GM12878 (cell line): ENCODE results near the gene ORC4. TPM values are rescaled to one million over a fixed set of nuclear protein-coding genes. Genes with fewer than 3 reads are reported as not detected.

ENCODE experiments used
- ATAC-seq: fragments of 200-7000 bp; cut with Tn5 transposase; 3 replicates; pipeline ENCODE4 v1.9.1; 2020; ENCODE audit warnings: mild to moderate bottlenecking, moderate library complexity
- BruUV-seq: library from RNA; stranded (reverse); fragments of 400-500 nt; replicated peaks from 2 replicates; lab custom pipeline; 2021; lab: Mats Ljungman, UMichigan
- CTCF ChIA-PET: fragments of 300-600 bp; sonication (Branson Sonifier 250); formaldehyde crosslinking; extraction: SDS; loops from one replicate; lab custom pipeline; 2021; ENCODE audit warnings: inconsistent platforms; lab: Yijun Ruan, JAX
- POLR2A ChIA-PET: fragments of 350-600 bp; formaldehyde crosslinking; extraction: SDS; loops from one replicate; lab custom pipeline; 2021; ENCODE audit warnings: inconsistent platforms; lab: Charles Lee
- RAD21 ChIA-PET: fragments of 300-600 bp; sonication (Branson Sonifier 250); formaldehyde crosslinking; loops from one replicate; lab custom pipeline; 2023; ENCODE audit warnings: antibody characterized with exemption; ENCODE audit not compliant: unreplicated experiment; lab: Charles Lee
- SMC1A ChIA-PET: fragments of 300-600 bp; sonication (Branson Sonifier 250); formaldehyde crosslinking; loops from one replicate; lab custom pipeline; 2023; ENCODE audit not compliant: unreplicated experiment, uncharacterized antibody; lab: Charles Lee
- DNase-seq: peaks from one replicate; pipeline ENCODE4 v3.0.0-alpha.2; 2011; ENCODE audit warnings: low read depth, low spot score
- FAIRE-seq: peaks from 3 replicates; lab custom pipeline; 2011; peaks lifted over from hg19 to GRCh38; lab: Jason Lieb, UNC
- H2AFZ ChIP-seq: 2 replicates; pipeline ENCODE4 v1.6.0; 2011; ENCODE audit warnings: low read depth, low read length, control low read depth; ENCODE audit not compliant: control insufficient read depth
- H3K27ac ChIP-seq: 2 replicates; pipeline ENCODE4 v1.5.1; 2011; ENCODE audit warnings: control low read depth; ENCODE audit not compliant: control insufficient read depth, insufficient read depth
- H3K27me3 ChIP-seq, 2 experiments: replicated peaks in 1 of 2; 2 replicates each; pipeline versions ENCODE4 v1.6.0 to v1.6.1; 2011; ENCODE audit warnings: low read length in 1 of 2; ENCODE audit not compliant: control insufficient read depth in 2 of 2, insufficient read depth in 2 of 2
- H3K36me3 ChIP-seq, 2 experiments: 2 replicates each; pipeline ENCODE4 v1.5.1; 2011; ENCODE audit warnings: low read length in 1 of 2; ENCODE audit not compliant: control insufficient read depth in 2 of 2, insufficient read depth in 2 of 2
- H3K4me1 ChIP-seq: 2 replicates; pipeline ENCODE4 v1.6.1; 2011; ENCODE audit warnings: mild to moderate bottlenecking, low read length, moderate library complexity, mixed read lengths; ENCODE audit not compliant: control insufficient read depth, insufficient read depth
- H3K4me2 ChIP-seq: 2 replicates; pipeline ENCODE4 v1.6.0; 2011; ENCODE audit warnings: control low read depth; ENCODE audit not compliant: control insufficient read depth, insufficient read depth
- H3K4me3 ChIP-seq: fragments of 200-600 bp; sonication (generic); 2 replicates; pipeline ENCODE4 v1.5.1; 2016
- H3K79me2 ChIP-seq: 2 replicates; pipeline ENCODE4 v1.6.0; 2011; ENCODE audit warnings: low read length; ENCODE audit not compliant: control insufficient read depth, insufficient read depth
- H3K9ac ChIP-seq: 2 replicates; pipeline ENCODE4 v1.8.0; 2011; ENCODE audit warnings: low read length, control low read depth, mixed read lengths; ENCODE audit not compliant: control insufficient read depth, insufficient read depth
- H3K9me3 ChIP-seq: replicated peaks from 3 replicates; pipeline ENCODE4 v1.5.1; 2011; ENCODE audit warnings: mild to moderate bottlenecking, low read length; ENCODE audit not compliant: control insufficient read depth, insufficient read depth
- H4K20me1 ChIP-seq: 2 replicates; pipeline ENCODE4 v1.6.0; 2011; ENCODE audit not compliant: control insufficient read depth, insufficient read depth
- ATF3 ChIP-seq: IDR thresholded peaks from 2 replicates; pipeline ENCODE4 v1.6.1; 2011; ENCODE audit warnings: low read depth, mild to moderate bottlenecking, low read length, moderate library complexity, borderline replicate concordance; ENCODE audit errors: extremely low read depth
- CBFB ChIP-seq: IDR thresholded peaks from 2 replicates; pipeline ENCODE4 v1.6.1; 2016; ENCODE audit warnings: antibody characterized with exemption, low read depth
- HCFC1 ChIP-seq: fragments of 150-350 bp; IDR thresholded peaks from 2 replicates; pipeline ENCODE4 v1.6.1; 2014; ENCODE audit warnings: low read length
- HDAC2 ChIP-seq: fragments of 200-600 bp; sonication (generic); IDR thresholded peaks from 2 replicates; pipeline ENCODE4 v1.6.1; 2017
- KDM1A ChIP-seq: fragments of 200-600 bp; sonication (generic); IDR thresholded peaks from 2 replicates; pipeline ENCODE4 v1.6.1; 2016; ENCODE audit warnings: borderline replicate concordance
- NFYA ChIP-seq: IDR thresholded peaks from 2 replicates; pipeline ENCODE4 v1.6.1; 2011; ENCODE audit warnings: low read depth, mild to moderate bottlenecking, low read length, improper control_type of control experiment, borderline replicate concordance
- POU2F2 ChIP-seq: IDR thresholded peaks from 3 replicates; pipeline ENCODE4 v1.6.1; 2011; ENCODE audit warnings: low read depth, mild to moderate bottlenecking, low read length, borderline replicate concordance
- ZBTB40 ChIP-seq: fragments of 450-650 bp; IDR thresholded peaks from 2 replicates; pipeline ENCODE4 v1.6.1; 2016; ENCODE audit warnings: mild to moderate bottlenecking, moderate library complexity, borderline replicate concordance
- ZNF24 ChIP-seq: fragments of 450-650 bp; IDR thresholded peaks from 2 replicates; pipeline ENCODE4 v1.6.1; 2017; ENCODE audit warnings: antibody characterized with exemption, mild to moderate bottlenecking
- ZNF622 ChIP-seq: fragments of 450-650 bp; IDR thresholded peaks from 2 replicates; pipeline ENCODE4 v1.6.1; 2017; ENCODE audit warnings: mild to moderate bottlenecking, inconsistent platforms
- WGBS: methylation state at CpG from one replicate; pipeline ENCODE4 v1.1.6; 2016; ENCODE audit warnings: low lambda C conversion rate; ENCODE audit not compliant: insufficient replicate concordance, insufficient coverage; ENCODE audit errors: missing lambda C conversion rate; 5-methylcytosine and 5-hydroxymethylcytosine counted together
- in situ Hi-C: fragments of 300-500 bp; cut with MboI; formaldehyde crosslinking; loops from 9 replicates; pipeline ENCODE4 v1.14.3; 2018; ENCODE audit warnings: mixed read lengths
- intact Hi-C: fragments of 100-400 bp; cut with micrococcal nuclease; formaldehyde crosslinking; loops from one replicate; pipeline ENCODE4 v1.14.2; 2022; ENCODE audit not compliant: unreplicated experiment
- polyA plus RNA-seq, 11 experiments: library from polyadenylated mRNA; depleted of rRNA in 4 of 11; unstranded in 6 of 11; stranded (reverse) in 5 of 11; fragments of >200 nt; fragmentation: Nextera tagmentation in 4 of 11; fragmentation: Illumina TruSeq in 1 of 11; extraction: Ambion mirVana in 4 of 11; extraction: Trizol in 1 of 11; gene quantifications; 1 replicate in 1 of 11; 2 replicates in 10 of 11; pipeline versions ENCODE4 v1.2.1 to v1.2.3, GENCODE V29; 2011 to 2016; ENCODE audit warnings: inconsistent platforms in 2 of 11, missing spikeins in 2 of 11, low read depth in 1 of 11
- total RNA-seq, 4 experiments: library from RNA; depleted of rRNA in 3 of 4; stranded (reverse); fragments of >200 nt in 3 of 4; fragmentation: Illumina TruSeq in 1 of 4; extraction: Trizol in 1 of 4; gene quantifications; 2 replicates each; pipeline versions ENCODE4 v1.2.1 to v1.2.3, GENCODE V29; 2013 to 2021

The ORC4 gene
- total and polyA plus RNA-seq, 10 of the 15 experiments (the other 5 are each of a cell fraction or from before 2014, with no cell fraction given) = 25.7 to 71.3 (median 52.1) TPM

- CTCF ChIA-PET = no interaction called here
- H3K9ac ChIP-seq = no peak overlapping the region
- no peaks in the 10 kb centered on the region for H4K20me1 ChIP-seq
- SMC1A ChIA-PET = no interaction called here
- WGBS = 96% methylated on average over 1 of the region's 1 CpG
- POLR2A ChIA-PET = interaction anchor here (0.6 kb wide), 1 partner anchor 39 kb away, joined by 3 read pairs; no protein-coding TSS in a partner anchor
- no peak overlapping the region for H3K4me3 ChIP-seq
- ATAC-seq = no peak
- FAIRE-seq = peak; percentile 49
- BruUV-seq = no TSS peak
- in situ Hi-C loops = no loop called here
- no peak overlapping the region for H2AFZ ChIP-seq
- no peaks in the 10 kb centered on the region; a peak in 1 of 4 replicates for H3K36me3 ChIP-seq
- no peaks in the 10 kb centered on the region for H3K27me3 ChIP-seq
- no peak for TF ChIP-seq ATF3
- TF ChIP-seq CBFB = no peak
- TF ChIP-seq HDAC2 = no peak
- TF ChIP-seq ZNF622 = no peak
- no peak for TF ChIP-seq NFYA
- TF ChIP-seq ZBTB40 = no peak
- no peak for TF ChIP-seq HCFC1
- TF ChIP-seq ZNF24 = no peak
- TF ChIP-seq POU2F2 = no peak
- no peak for TF ChIP-seq KDM1A
- TF ChIP-seq, all 136 proteins: peak for 0
- RAD21 ChIA-PET = no interaction called here
- Histone ChIP-seq H3K79me2 (no peaks in the 10 kb centered on the region; the same call in 1 of the 2 replicates), H3K27ac (no peak overlapping the region), H3K9me3 (peaks cover 2% of the 10 kb centered on the region; the same call in 2 of the 3 replicates), H3K4me1 (no peaks in the 10 kb centered on the region), H3K4me2 (no peak overlapping the region)
- DNase-seq = no peak
- intact Hi-C loops = no loop called here
Observed at GRCh38 chr2:148058641-148059040, 38.1 kb upstream of the ORC4 start.
